ENCODE results near the gene LCAT.

DNA sequence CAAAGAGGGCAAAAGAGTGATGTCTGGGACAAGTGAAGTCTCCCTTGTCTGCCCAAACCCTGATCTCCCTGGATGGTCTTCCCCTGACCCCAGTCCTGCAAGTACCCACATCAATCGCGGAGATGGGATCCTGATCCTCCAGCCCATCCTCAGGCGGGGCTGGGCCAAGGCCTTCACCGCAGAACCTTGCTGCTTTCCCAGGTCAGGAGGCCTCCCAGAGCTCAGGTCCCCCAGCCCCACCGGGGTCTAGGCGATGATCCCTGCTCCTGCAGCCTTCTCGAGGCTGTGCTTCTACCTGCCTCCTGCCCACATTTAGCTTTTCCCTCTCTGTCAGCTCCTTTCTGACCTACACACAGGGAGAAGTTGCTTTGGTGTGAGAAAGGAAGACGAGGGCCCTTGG is 18.2 kb upstream of the LCAT start:
- TF ChIP-seq POLR2A (IDR thresholded peaks at IDR 0.05; ENCODE audit: low read depth, low read length) = no peak
- TF ChIP-seq POLR2AphosphoS5 (IDR thresholded peaks at IDR 0.05; ENCODE audit: low read depth, low read length) = no peak
- TF ChIP-seq TAF1 (IDR thresholded peaks at IDR 0.05; ENCODE audit: borderline replicate concordance, low read depth, low read length) = no peak
